GM12875 (cell line): ENCODE data around the gene AQP12A.
"Not testable (repeated sequence)": the region's sequence is repeated elsewhere in the genome, so short reads cannot be mapped to it uniquely, and the experiment has no call there.

Experiments
- H3K4me3 ChIP-seq: one replicate; pipeline ENCODE4 v1.5.1; 2011; ENCODE audit warnings: low read depth, low read length, control low read depth
- CTCF ChIP-seq: IDR thresholded peaks from 2 replicates; pipeline ENCODE4 v1.5.1; 2011; ENCODE audit warnings: low read depth, mild to moderate bottlenecking, control low read depth, inconsistent platforms, low read length, moderate library complexity, borderline replicate concordance; ENCODE audit not compliant: insufficient read depth

AQP12A gene

GRCh38 chr2:240689975-240690374, 1.7 kb upstream of the AQP12A start:
- TF ChIP-seq CTCF: no peak
- no peak overlapping the region for H3K4me3 ChIP-seq

- H3K4me3 ChIP-seq: not testable (repeated sequence)
Observed at GRCh38 chr2:240690421-240691074, 1.1 kb upstream of the AQP12A start.

GRCh38 chr2:240691075-240691427, 615 bp upstream of the AQP12A start:
- not testable (repeated sequence) for H3K4me3 ChIP-seq

- not testable (repeated sequence) for H3K4me3 ChIP-seq
Observed at GRCh38 chr2:240692583-240693561, 1.2 kb downstream of the AQP12A start.

- H3K4me3 ChIP-seq: not testable (repeated sequence)
Observed at GRCh38 chr2:240694304-240694703, 2.6 kb downstream of the AQP12A start.

GRCh38 chr2:240695593-240695992, 3.9 kb downstream of the AQP12A start:
- H3K4me3 ChIP-seq: not testable (repeated sequence)

GRCh38 chr2:240696469-240696868, 4.8 kb downstream of the AQP12A start:
- H3K4me3 ChIP-seq: not testable (repeated sequence)

- not testable (repeated sequence) for H3K4me3 ChIP-seq
Observed at GRCh38 chr2:240698852-240699561, 7.3 kb downstream of the AQP12A start.

- H3K4me3 ChIP-seq: not testable (repeated sequence)
Observed at GRCh38 chr2:240699835-240700234, 8.2 kb downstream of the AQP12A start.

GRCh38 chr2:240700616-240701015, 8.9 kb downstream of the AQP12A start:
- not testable (repeated sequence) for H3K4me3 ChIP-seq

GRCh38 chr2:240701091-240701735, 9.5 kb downstream of the AQP12A start:
- TF ChIP-seq CTCF: no peak
- no peak overlapping the region for H3K4me3 ChIP-seq
